NCI-H524 (cell line): ENCODE results near the gene RIMBP2.

Experiments
- DNase-seq, 2 experiments: peaks; one replicate each; lab custom pipeline; 2025; lab: John Stamatoyannopoulos, UW

RIMBP2 gene

DNA sequence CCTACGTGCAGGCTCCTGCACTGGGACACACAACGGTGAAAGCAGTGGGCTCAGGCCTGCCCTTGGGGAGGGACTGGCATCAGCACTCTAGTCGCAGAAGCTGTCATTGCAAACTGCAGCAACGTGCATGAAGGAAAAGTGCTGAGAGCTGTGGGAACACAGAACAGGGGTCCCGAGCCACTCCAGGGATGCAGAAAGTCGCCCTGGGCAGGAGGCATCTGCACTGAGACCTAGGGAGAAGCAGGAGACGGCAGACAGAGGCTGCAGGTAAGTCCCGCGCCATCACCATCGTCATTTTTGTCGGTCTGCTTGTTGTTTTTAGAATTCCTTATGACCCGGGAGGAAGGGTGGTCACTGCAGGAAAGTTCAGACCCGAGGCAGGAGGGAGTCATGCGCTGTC, 21.6 kb upstream of the RIMBP2 start:
- DNase-seq = no peak

DNA sequence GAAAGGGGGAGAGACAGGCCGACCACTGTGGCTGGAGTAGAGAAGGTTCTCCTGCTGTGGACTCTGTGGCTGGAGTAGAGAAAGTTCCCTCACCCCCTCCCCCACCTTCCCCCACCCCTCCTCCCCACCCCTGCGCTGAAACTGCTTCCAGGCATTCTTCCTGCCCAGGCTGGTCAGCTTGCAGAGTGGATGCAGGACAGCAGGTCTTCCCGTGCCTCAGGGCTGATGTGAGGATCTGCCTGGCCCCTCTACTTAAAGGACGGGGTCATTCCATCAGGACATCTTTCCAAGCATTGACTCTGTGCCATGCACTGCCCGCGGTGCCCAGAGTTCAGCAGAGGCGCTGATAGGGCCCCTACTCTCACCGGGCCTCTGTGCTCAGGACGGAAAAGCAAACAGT, 13.2 kb upstream of the RIMBP2 start:
- DNase-seq = no peak

DNA sequence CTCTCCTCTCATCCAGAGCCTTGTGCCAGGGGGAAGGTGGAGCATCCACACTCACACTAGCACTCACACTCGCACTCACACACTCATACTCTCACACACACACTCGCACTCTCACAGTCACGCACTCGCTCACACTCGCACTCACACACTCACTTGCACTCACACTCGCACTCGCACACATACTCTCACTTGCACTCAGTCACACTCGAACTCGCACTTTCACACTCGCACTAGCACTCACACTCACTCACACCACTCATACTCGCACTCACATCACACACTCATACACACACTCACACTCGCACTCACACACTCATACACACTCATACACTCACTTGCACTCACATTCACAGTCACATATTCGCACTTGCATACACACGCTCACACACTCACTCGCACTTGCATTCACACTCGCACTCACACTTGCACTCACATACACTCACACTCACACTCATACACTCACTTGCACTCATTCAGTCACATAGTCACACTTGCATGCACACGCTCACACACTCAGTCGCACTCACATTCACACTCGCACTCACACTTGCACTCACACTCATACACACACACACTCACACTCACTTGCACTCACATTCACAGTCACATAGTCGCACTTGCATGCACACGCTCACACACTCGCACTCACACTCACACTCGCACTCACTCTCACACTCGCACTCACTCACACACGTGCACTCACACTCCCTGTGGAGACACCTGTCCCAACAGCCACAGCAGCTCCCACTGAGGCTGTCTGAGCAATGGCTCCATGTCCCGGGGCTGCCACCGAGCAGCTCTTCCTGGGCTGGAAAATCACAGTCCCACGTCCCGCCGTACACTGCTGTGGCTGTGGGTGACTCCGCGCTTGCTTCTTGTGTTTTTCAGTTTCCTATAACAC, 12.3 kb upstream of the RIMBP2 start:
- no peak for DNase-seq

DNA sequence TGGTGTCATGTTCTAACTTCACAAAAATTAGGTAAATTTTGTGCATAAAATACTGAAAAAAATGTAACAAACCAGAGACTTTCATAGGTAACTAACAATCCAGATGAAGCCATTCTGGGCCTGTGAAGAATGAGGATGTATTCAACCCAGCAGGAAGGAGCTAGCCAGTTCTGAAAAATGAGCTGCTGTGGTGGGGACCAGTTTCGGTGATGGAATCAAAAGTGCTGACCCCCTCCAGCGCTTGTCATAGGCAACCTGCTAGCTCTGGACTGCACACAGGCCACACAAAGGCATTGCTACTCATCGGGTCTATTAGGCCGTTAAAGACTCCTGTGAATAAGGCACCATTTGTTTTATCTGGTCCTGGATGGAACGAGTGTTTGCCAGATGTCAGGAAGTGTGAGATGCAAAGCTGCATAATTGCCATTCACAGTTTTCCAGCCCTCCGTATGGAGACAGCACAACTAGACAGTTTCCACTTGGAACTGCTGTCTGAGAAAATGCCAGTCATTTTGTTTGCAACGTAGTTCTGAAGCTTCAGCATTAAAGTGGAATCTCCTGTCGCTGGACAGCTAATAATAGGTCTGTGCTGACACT, 3.3 kb upstream of the RIMBP2 start:
- peak; percentile 86 to 91 for DNase-seq

DNA sequence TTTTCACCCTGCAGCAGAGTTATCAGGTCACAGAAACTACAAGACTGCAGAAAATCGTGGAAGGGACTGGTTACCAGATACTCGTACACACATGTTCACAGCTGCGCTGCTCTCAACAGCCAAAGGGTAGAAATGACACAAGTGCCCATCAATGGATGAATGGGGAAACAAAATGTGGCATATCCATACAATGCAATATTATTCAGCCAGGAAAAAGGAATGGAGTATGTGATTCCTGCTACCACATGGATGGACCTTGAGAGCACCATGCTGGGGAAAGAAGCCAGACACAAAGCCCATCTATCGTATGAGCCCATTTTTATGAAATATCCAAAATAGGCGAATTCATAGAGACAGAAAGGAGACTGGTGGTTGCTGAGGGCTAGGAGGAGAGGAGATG, 1.7 kb upstream of the RIMBP2 start:
- DNase-seq = no peak

DNA sequence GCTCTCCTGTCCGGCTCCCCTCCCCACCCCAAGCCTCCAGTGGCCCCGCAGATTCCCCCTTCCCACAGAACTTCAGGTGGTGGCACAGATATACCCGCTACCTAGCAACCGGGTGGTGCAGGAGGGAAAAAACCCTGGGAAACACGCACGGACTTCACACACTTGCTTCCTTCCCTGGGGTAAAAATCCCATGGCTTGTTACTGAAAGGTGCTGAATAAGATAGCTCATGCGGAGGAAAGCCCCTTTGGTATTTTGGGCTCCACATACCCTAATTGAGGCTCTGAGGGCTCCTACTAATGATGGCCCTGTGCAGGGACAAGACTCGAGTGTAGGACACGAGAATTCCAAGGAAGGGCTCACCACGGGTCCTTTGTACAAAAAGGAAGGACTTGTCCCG, 869 bp upstream of the RIMBP2 start:
- DNase-seq = peak in 1 of 2 experiments; percentile 27

DNA sequence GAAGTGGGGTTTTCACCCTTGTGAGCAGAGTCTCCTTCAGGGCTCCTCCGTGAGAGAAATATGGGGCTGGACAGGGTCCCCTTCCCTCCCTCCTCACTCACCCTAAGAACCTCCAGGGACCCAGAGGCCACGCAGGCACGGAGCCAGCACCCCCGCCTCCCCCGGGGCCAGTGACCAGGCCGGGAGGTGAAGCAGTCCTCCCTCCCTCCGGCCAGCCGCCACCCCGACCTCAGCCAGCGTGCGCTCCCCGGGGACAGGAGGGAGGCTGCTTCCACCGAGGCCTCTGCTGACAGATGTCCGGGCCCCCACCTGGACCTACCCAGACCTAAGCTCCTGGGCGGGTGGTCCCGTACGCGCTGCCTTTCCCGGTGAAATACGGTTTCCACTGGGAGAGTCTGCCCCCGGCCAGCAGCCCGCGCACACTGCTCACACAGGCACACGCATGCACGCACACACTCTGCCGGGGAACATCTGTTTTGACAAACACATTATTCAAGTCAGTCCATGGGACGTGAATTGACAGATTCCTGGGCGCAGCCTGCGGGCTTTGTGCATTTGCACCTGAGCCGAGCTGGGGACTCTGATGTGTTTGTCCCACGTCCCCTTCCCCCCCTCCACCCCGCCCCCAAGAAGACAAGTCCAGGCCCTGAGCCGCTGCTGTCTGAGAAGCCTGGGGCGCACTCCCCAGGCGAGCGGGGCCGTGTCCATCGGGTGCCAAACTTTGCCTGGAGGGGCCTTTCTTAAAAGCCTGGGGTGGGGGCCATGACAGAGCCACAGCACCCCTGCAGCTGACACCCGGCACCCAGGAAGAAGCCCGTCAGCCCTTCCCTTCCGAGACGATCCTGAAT, 725 bp downstream of the RIMBP2 start:
- DNase-seq = peak; percentile 58 to 71

DNA sequence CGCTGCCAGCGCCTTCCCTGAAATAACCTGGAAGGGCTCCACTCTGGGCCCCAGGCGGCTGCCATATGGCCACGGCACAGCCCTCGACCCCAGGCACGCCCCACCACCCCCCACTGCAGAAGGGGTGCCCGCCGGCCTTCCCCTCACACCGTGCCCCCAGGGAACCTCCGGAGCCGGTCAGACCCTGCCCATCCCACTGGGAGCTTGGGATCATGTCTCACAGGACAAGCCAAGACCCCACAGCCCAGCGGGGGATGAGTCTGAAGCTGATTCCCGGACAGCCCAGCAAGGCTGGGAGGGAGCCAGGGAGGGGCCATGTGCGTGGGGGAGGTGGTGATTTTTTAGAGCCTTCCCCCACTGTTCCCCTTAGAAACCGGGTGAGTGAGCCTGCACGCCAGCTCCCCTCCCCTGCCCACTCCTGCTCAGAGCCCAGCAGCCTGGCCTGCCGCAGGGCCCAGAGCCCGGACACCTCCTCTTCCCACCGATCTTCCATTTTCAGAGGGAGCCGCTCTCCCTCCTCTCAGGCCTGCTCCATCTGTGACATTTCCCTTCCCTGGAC, 1.4 kb downstream of the RIMBP2 start:
- DNase-seq = peak; percentile 60 to 65

DNA sequence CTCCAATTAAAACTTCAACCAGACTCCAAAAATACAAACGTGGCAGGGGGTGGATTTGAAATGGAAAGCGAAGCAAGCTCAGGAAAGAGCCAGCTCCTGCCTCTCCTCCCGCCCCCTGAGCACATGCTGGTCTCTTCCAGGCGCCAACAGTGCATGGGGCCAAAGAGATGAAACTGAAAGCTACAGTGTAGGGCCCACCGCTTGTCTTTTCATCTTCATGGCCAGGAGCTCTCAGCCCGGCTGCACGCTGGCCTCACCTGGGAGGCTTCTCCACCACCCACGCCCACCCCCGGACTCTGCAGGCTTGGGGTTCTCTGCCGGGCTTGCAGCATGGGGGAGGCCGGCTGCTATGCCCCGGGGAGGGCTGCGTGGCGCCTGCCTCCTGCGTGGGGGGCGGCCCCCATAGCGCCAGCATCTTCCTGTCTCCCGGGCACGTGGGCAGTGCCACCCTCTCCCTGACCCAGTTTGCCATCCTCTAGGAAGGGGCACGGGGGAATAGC, 2.0 kb downstream of the RIMBP2 start:
- peak; percentile 35 to 47 for DNase-seq

DNA sequence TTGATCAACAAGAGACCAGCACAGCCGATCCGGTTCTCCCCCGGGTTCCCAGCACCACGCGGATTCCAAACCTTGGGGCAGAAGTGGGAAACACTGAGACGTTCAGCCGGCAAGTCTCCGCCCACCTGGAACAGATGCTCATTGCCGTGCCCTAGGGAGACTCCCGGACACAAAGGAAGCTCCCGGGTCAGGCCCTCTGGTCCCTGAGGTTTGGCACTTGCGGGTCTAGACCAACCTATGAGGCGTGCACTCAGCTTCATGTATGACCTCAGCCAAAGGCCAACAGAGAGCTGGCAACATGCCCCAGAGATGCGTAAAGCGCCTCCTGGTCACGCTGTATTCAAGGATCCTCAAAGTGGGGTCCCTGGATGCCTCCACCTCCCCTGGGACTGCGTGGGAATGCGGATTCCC, 2.5 kb downstream of the RIMBP2 start:
- peak; percentile 46 to 73 for DNase-seq

DNA sequence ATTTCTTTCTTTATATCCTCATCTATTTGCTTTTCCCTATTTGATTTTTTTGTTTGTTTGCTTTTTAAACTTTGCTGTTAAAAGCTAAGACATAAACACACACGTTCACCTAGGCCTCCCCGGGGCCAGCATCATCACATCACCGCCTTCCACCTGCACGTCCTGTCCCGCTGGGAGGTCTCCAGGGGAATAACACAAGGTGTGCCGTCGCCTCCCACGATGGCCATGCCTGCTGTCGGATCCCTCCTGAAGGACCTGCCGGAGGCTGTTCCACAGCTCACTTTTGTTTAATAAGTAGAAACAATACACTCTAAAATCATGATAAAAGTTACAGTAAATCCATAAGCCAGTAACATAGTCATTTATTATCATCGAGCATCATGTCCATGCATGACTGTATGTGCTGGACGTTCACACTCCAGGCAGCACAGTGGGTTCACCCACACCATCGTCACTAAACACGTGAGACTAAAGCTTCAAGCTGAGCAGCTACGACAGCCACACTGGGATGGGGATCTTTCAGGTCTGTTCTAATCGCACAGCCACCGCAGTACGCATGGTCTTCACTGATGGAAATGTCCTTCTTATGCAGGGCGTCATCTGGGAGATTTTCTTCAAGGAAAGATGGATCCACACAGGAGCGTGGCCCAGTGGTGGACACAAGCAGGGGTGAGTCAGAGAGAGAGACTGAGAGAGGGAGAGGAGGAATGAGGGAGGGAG, 3.6 kb downstream of the RIMBP2 start:
- no peak for DNase-seq

DNA sequence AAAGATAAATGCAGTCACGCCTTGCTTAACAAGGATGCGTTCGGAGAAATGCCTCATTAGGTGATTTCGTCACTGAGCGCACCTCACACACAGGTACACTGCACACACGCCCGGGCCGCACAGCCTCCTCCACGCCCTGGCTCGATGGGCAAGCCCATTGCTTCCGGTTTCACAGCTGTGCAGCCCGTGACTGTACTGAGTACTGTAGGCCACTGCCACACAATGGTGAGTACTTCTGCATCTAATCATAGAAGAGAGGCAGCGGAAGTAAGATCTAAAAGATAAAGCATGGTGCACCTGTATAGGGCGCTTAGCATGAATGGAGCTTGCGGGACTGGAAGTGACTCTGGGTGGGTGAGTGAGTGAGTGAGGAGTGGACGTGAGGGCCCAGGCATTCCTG, 4.3 kb downstream of the RIMBP2 start:
- no peak for DNase-seq

DNA sequence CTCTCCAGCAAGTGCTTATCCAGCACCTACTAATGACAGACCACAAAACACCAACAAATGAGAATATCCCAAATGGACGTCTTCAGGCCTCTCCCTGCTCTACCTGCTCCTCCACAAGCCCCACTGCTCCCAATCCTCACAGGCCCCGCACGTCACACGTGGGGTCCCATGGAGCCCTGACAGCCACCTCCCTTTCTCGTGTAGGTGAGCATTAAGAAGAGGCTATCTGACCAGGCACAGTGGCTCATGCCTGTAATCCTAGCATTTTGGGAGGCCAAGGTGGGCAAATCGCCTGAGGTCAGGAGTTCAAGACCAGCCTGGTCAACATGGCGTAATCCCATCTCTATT, 5.4 kb downstream of the RIMBP2 start:
- no peak for DNase-seq

DNA sequence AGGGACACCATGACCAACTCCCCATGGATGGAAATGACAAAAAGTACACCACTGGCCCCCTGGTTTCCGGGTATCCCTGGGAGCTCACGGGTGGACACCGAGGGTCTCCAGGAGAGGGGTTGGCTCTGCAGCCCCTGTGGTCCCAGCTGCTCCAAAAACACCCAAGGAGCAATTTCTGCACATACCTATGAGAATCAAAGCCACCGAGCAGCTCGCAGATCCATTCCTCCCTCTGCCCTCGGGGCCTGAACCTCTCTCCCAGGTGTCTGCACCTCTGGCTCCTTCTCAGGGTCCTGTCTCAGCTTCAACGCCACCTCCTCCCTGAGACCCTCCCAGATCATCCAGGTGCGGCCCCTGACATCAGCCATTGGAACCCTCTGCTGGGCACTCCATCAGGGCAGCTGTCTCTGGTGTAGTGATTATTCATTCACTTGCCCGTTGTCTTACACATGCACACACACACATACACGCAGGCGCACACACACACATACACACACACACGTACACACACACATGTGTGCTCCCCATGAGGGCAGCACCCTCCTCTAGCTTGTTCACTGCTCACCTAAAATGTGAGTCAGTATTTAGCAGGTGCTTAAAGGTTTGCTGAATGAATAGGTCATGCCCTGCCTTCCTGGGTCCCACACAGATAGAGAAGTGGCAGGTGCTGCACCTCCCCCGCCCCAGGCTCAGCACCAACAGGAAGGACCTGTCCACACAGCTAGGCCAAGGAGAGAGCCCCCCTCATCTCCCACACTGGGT, 5.9 kb downstream of the RIMBP2 start:
- DNase-seq = no peak

DNA sequence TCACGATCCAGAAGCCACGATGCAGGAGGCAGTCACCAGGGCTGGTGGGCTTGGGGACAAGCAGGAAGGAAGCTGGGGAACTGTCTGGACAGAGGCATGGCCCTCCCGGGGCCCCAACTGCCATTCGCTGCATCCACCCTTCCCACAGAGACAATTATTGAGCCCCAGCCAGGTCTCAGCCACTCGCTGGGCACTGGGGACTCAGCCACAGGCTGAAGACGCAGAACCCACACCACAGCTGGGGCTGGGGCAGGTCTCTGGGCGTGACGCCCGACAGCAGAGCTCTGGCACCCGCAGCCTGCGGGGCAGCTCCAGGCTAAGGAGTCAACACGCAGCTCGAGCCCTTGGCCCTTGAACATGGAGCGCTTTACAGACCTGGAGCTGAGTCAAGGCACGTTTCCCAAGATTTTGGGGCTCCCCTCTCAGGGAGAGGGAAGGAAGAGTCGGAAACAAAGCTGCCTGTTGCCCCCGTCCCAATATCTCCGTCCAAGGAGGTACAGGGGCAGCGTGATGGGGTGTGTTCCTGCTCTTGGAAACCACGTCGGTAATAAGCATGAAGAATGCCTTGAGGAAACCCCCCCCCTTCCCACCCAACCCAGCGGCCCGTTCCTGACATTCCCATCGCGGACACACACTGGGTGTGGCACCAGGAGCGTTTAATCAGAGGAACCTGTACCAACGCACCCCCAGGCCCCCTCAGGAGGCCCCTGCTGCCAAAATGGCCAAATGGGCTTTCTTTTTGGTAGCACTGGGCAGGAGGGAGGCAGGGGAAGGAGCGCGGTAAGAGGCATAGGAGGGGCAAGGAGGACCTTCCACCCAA, 6.7 kb downstream of the RIMBP2 start:
- no peak for DNase-seq

DNA sequence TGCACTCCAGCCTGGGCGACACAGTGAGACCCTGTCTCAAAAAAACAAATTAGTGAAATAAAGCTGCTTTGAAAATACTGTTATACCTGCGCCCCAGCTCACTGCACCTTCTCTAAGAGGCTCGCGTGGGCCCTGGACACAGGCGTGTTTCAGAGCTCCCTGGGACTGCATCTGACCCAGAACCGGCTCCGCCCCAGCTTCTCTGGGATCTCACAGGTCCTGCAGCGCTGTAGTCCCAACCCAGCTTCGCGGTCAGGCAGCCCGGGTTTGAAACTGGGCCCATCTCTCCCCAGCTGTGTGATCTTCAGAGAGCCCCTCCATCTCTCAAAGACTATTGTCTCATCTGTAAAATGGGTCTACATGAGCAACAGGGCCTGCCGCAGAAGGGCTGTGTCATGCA, 7.5 kb downstream of the RIMBP2 start:
- no peak for DNase-seq

DNA sequence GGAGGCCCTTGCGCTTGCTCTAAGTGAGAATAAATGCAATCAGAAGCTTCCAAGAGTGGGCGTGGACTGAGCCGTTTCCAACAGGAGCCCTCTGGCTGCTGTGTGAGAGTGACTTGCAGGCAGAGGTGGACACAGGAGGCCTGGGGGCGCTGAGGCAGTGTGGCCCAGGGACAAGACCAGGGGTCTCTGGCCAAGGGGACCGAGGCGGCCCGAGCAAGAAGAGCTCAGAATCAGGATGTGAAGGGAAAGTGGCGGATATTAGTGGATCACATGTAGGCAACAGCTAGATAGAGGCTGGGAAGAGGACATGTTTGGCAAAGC, 8.6 kb downstream of the RIMBP2 start:
- DNase-seq = no peak

DNA sequence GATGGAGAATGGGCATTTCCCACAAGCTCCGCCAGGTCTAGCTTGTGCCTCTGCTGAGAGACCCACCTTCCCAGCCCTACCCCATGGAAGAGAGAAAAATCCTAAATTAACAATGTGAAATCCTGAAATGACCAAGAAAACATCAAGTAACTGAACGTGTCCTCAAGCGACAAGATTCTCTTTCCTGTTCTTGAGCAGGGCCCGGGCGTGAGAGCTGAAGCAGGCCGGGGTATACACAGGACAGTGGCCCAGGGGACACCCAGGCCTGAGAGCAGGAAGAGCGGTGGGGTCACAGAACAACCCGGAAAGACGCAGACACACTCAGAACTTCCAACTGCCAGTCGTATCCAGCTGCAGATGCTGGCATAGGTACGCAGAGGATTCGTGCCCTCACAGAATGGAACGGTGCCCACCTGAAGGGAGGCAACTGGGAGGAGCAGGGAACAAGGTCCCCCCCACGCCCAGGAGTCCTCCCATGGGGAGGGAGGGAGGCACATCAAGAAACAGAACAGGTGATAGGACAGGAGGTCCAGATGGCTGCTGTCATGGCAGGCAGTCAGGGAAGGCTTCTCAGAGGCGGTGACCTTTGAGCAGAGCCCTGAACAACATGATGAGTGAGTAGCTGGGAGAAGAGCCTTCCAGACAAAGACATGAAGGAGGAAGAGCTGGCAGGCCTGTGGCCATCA, 9.1 kb downstream of the RIMBP2 start:
- no peak for DNase-seq

DNA sequence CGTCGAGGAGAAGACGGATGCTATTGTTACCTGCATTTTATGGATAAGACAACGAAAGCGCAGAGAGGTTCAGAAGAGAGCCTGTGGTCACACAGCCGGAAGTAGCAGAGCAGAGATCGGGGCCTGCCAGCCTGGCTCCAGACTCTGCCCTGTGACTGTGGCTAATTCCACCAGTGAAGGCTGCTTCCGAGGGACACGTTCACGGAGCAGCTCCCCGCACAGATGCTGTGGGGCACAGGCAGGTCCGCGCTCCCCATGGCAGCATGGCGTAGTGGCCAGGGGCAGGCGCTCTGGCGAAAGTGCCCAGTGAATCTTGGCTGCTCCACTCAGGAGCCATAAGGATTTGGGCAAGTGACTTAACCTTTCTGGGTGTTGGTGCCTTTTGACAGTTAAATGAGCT, 9.8 kb downstream of the RIMBP2 start:
- no peak for DNase-seq
